ENCODE results near the gene EXOSC1. TPM values are rescaled to one million over a fixed set of nuclear protein-coding genes. Genes with fewer than 3 reads are reported as not detected.

EXOSC1 gene
- total RNA-seq, 2 donors from 2014 or later: 20.8 to 33.2 TPM

GRCh38 chr10:97416565-97416964, 29.2 kb downstream of the EXOSC1 start:
- ATAC-seq: no peak
- no peaks in the 10 kb centered on the region for H3K36me3 ChIP-seq (replicated peaks in 1 of 2; ENCODE audit: insufficient read depth in 1 of 2, low read depth in 2 of 2)
- H3K4me3 ChIP-seq: no peak overlapping the region
- intact Hi-C loops (cut with DNase I): no loop called here
- H3K27me3 ChIP-seq: no peaks in the 10 kb centered on the region
- H3K27ac ChIP-seq: no peak overlapping the region
- no peak for TF ChIP-seq POLR2A (IDR thresholded peaks at IDR 0.05)
- TF ChIP-seq, protein P1, sequence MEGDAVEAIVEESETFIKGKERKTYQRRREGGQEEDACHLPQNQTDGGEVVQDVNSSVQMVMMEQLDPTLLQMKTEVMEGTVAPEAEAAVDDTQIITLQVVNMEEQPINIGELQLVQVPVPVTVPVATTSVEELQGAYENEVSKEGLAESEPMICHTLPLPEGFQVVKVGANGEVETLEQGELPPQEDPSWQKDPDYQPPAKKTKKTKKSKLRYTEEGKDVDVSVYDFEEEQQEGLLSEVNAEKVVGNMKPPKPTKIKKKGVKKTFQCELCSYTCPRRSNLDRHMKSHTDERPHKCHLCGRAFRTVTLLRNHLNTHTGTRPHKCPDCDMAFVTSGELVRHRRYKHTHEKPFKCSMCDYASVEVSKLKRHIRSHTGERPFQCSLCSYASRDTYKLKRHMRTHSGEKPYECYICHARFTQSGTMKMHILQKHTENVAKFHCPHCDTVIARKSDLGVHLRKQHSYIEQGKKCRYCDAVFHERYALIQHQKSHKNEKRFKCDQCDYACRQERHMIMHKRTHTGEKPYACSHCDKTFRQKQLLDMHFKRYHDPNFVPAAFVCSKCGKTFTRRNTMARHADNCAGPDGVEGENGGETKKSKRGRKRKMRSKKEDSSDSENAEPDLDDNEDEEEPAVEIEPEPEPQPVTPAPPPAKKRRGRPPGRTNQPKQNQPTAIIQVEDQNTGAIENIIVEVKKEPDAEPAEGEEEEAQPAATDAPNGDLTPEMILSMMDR (IDR thresholded peaks at IDR 0.05): no peak
- H3K9me3 ChIP-seq: no peaks in the 10 kb centered on the region
- WGBS, 2 donors: 62 to 64% methylated on average over 6 of the region's 6 CpGs
- no peaks in the 10 kb centered on the region for H3K4me1 ChIP-seq
- DNase-seq: no peak

DNA sequence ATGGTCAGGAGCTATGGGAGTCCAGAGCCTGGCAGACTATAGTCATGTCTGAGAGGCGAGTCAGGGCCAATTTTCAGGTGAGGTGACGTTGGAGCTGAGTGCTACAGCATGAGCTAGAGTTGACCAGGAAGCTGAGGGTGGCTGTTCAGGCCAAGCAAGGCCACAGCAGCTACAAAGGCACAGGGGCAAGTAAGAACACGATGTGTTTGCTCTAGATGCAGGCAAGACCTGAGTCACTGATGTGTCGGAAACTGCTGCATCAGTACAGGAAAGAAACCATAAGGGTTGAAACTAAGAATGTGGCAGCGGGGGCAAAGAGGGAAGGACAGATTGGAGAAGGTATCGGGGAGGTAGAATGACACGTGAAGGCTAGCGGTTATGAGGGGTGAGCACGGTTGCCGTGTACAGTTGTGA, 32.9 kb downstream of the EXOSC1 start:
- no peaks in the 10 kb centered on the region for H3K36me3 ChIP-seq (replicated peaks in 1 of 2; ENCODE audit: insufficient read depth in 1 of 2, low read depth in 2 of 2)
- H3K9me3 ChIP-seq: no peaks in the 10 kb centered on the region
- TF ChIP-seq, protein P1 (IDR thresholded peaks at IDR 0.05): no peak
- TF ChIP-seq POLR2A (IDR thresholded peaks at IDR 0.05): no peak
- ATAC-seq (no peak), DNase-seq (no peak)
- intact Hi-C loops (cut with DNase I): no loop called here
- no peak overlapping the region for H3K27ac ChIP-seq
- WGBS, 2 donors: 78 to 80% methylated on average over 10 of the region's 10 CpGs
- H3K4me1 ChIP-seq: no peaks in the 10 kb centered on the region
- H3K27me3 ChIP-seq: no peaks in the 10 kb centered on the region
- no peak overlapping the region for H3K4me3 ChIP-seq

DNA sequence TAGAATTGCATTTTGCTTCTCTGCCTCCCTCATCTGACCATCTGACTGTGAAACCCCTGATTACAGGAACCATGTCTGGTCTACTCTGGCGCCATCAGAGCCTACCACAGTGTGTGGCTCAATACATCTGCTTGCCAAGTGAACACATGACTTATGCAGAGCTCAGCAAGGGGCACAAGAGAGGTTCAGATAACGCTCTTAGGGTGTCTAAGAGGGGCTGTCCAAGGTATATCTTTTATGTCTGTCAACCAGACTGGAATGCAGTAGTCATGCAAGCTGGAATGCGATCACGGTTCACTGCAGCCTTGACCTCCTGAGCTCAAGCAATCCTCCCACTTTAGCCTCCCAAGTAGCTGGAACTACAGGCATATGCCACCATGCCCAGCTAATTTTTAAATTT, 34.4 kb downstream of the EXOSC1 start:
- Histone ChIP-seq H3K9me3 (no peaks in the 10 kb centered on the region), H3K36me3 (replicated peaks in 1 of 2; ENCODE audit: insufficient read depth in 1 of 2, low read depth in 2 of 2) (no peaks in the 10 kb centered on the region), H3K4me1 (peaks cover 5% of the 10 kb centered on the region), H3K27ac (no peak overlapping the region), H3K4me3 (no peak overlapping the region), H3K27me3 (no peaks in the 10 kb centered on the region)
- intact Hi-C loops (cut with DNase I): no loop called here
- ATAC-seq: no peak
- 55 to 82% methylated on average over 1 to 4 of the region's 4 CpGs for WGBS, 2 donors
- TF ChIP-seq, protein P1 (IDR thresholded peaks at IDR 0.05): no peak
- no peak for TF ChIP-seq POLR2A (IDR thresholded peaks at IDR 0.05)
- DNase-seq: no peak

DNA sequence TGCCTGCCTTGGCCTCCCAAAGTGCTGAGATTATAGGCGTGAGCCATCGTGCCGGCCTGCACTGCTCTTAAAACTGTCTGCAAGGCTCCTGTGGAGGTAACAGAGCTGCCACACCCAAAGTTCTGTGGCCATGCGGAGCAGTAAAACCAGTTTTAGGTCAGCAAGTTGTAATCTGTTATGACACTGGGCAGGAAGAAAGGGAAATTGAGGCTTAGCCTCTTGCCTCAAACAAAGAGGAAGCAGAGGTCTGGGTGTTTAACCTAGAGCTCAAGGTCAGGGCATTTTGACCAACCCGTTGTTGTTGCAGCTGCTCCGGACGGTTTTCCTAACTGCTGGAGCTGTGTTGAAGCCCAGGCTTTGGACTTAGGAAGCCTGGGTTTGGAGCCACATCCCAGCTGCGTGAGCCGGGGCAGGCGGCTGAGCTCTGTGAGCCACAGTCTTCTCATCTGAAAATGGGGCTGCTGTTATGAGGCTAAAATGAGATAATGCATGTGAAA, 37.3 kb downstream of the EXOSC1 start:
- H3K9me3 ChIP-seq: no peaks in the 10 kb centered on the region
- ATAC-seq (no peak), DNase-seq (peak in 1 of 4 donors; percentile 20)
- TF ChIP-seq POLR2A (IDR thresholded peaks at IDR 0.05): no peak
- TF ChIP-seq, protein P1 (IDR thresholded peaks at IDR 0.05): no peak
- WGBS, 2 donors: 53 to 100% methylated on average over 1 to 10 of the region's 10 CpGs
- H3K4me1 ChIP-seq: peaks cover 5% of the 10 kb centered on the region
- no peaks in the 10 kb centered on the region for H3K27me3 ChIP-seq
- peak overlapping the region in 1 of 4 donors; percentile 4 for H3K27ac ChIP-seq
- no peaks in the 10 kb centered on the region for H3K36me3 ChIP-seq (replicated peaks in 1 of 2; ENCODE audit: insufficient read depth in 1 of 2, low read depth in 2 of 2)
- intact Hi-C loops (cut with DNase I): no loop called here
- no peak overlapping the region for H3K4me3 ChIP-seq

DNA sequence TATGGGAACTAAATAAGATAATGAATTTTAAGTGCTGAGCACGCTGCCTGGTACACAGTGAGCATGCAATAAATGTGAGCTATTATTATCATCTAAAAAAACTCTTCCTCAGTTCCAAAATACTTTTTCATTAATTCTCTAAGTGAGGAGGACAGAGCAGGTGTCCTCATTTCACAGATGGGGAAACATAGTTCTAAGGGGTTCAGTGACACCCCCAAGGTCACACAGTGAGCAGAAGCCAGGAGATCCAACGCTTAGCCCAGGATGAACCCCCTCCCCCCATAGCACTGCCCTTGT, 37.9 kb downstream of the EXOSC1 start:
- DNase-seq: no peak
- ATAC-seq: no peak
- no peak overlapping the region for H3K4me3 ChIP-seq
- no peaks in the 10 kb centered on the region for H3K9me3 ChIP-seq
- peaks cover 5% of the 10 kb centered on the region for H3K4me1 ChIP-seq
- H3K27me3 ChIP-seq: no peaks in the 10 kb centered on the region
- WGBS, 2 donors: 59 to 81% methylated on average over 2 of the region's 2 CpGs
- peak overlapping the region in 1 of 4 donors; percentile 4 for H3K27ac ChIP-seq
- intact Hi-C loops (cut with DNase I): no loop called here
- TF ChIP-seq POLR2A (IDR thresholded peaks at IDR 0.05): no peak
- TF ChIP-seq, protein P1 (IDR thresholded peaks at IDR 0.05): no peak
- H3K36me3 ChIP-seq (replicated peaks in 1 of 2; ENCODE audit: insufficient read depth in 1 of 2, low read depth in 2 of 2): no peaks in the 10 kb centered on the region

Measured in body of pancreas (tissue), 4 donors.